A673 (cell line): ENCODE measurements around the gene GATA5. TPM values are rescaled to one million over a fixed set of nuclear protein-coding genes. Genes with fewer than 3 reads are reported as not detected.

Experiments
- BruUV-seq: library from RNA; stranded (reverse); fragments of 400-500 nt; replicated peaks from 2 replicates; lab custom pipeline; 2021; lab: Mats Ljungman, UMichigan
- CTCF ChIA-PET: fragments of 300-600 bp; sonication (Branson Sonifier 250); formaldehyde crosslinking; loops from one replicate; lab custom pipeline; 2022; ENCODE audit warnings: antibody characterized with exemption; lab: Charles Lee
- POLR2A ChIA-PET: fragments of 300-600 bp; sonication (Branson Sonifier 250); formaldehyde crosslinking; loops from one replicate; lab custom pipeline; 2022; ENCODE audit warnings: antibody characterized with exemption; ENCODE audit not compliant: low non-redundant PET; lab: Charles Lee
- DNase-seq: peaks from one replicate; pipeline ENCODE4 v3.0.0-alpha.2; 2015; ENCODE audit warnings: low spot score
- H3K27ac ChIP-seq: fragments of 200-600 bp; sonication (generic); 2 replicates; pipeline ENCODE4 v1.5.1; 2016; ENCODE audit warnings: mixed run types, low read depth, mild to moderate bottlenecking, mixed read lengths, antibody characterized with exemption, low read length; ENCODE audit not compliant: poor library complexity, severe bottlenecking
- H3K27me3 ChIP-seq: fragments of 200-600 bp; sonication (generic); replicated peaks from 2 replicates; pipeline ENCODE4 v1.6.1; 2017; ENCODE audit warnings: mixed run types, low read depth, mild to moderate bottlenecking, mixed read lengths, antibody characterized with exemption, low read length; ENCODE audit not compliant: insufficient read depth, poor library complexity
- H3K36me3 ChIP-seq: fragments of 200-600 bp; sonication (generic); 2 replicates; pipeline ENCODE4 v1.6.1; 2016; ENCODE audit warnings: mixed run types, mild to moderate bottlenecking, mixed read lengths, antibody characterized with exemption, low read length; ENCODE audit not compliant: insufficient read depth, poor library complexity, severe bottlenecking
- H3K4me1 ChIP-seq: fragments of 200-600 bp; sonication (generic); 2 replicates; pipeline ENCODE4 v1.6.1; 2017; ENCODE audit warnings: mixed run types, mild to moderate bottlenecking, mixed read lengths, antibody characterized with exemption, low read length; ENCODE audit not compliant: insufficient read depth, poor library complexity, severe bottlenecking
- H3K4me3 ChIP-seq: fragments of 200-600 bp; sonication (generic); 2 replicates; pipeline ENCODE4 v1.5.1; 2016; ENCODE audit warnings: low read depth, mixed run types, mild to moderate bottlenecking, mixed read lengths, low read length; ENCODE audit not compliant: poor library complexity, severe bottlenecking
- H3K9me3 ChIP-seq: fragments of 200-600 bp; sonication (generic); 2 replicates; pipeline ENCODE4 v1.6.1; 2016; ENCODE audit warnings: mixed run types, low read depth, mild to moderate bottlenecking, mixed read lengths, antibody characterized with exemption, low read length; ENCODE audit not compliant: poor library complexity, severe bottlenecking
- EZH2 ChIP-seq: fragments of 200-600 bp; sonication (generic); IDR thresholded peaks from 2 replicates; pipeline ENCODE4 v1.6.1; 2017; ENCODE audit warnings: borderline replicate concordance, low read depth, mild to moderate bottlenecking, mixed read lengths, antibody characterized with exemption, low read length; ENCODE audit not compliant: poor library complexity, severe bottlenecking
- intact Hi-C: fragments of 100-400 bp; cut with micrococcal nuclease; formaldehyde crosslinking; loops from one replicate; pipeline ENCODE4 v1.10.0; 2022; ENCODE audit not compliant: unreplicated experiment
- total RNA-seq: library from RNA; stranded (reverse); gene quantifications from 2 replicates; pipeline ENCODE4 v1.2.3, GENCODE V29; 2021
- TF ChIP-seq, protein P1 (sequence below): fragments of 300-800, 200-600 bp; sonication (generic); conservative IDR thresholded peaks from 2 replicates; pipeline ENCODE4 v1.5.1; 2017; ENCODE audit warnings: low read depth, mild to moderate bottlenecking, antibody characterized with exemption, low read length, moderate library complexity, mixed read lengths

Gene GATA5
- total RNA-seq, 1 experiment from 2014 or later = not detected

DNA sequence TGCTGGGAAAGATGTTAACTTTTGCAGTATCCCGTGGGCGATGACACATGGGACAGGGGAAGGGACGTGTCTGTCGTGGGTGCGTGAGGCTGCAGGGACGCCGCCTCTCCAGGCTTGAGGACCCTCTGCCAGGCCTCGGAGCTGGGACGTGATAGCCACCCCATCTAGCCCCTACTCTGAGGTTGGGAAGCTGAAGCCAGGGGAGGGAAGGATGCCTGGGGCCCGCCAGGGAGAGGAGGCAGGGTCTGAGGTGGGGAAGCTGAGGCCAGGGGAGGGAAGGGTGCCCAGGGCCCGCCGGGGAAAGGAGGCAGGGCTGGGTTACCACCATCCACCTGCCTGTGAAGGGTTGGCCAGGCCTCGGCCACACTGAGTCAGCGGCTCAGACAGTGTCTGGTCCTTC is 38.2 kb upstream of the GATA5 start:
- CTCF ChIA-PET = no interaction called here
- POLR2A ChIA-PET = no interaction called here

DNA sequence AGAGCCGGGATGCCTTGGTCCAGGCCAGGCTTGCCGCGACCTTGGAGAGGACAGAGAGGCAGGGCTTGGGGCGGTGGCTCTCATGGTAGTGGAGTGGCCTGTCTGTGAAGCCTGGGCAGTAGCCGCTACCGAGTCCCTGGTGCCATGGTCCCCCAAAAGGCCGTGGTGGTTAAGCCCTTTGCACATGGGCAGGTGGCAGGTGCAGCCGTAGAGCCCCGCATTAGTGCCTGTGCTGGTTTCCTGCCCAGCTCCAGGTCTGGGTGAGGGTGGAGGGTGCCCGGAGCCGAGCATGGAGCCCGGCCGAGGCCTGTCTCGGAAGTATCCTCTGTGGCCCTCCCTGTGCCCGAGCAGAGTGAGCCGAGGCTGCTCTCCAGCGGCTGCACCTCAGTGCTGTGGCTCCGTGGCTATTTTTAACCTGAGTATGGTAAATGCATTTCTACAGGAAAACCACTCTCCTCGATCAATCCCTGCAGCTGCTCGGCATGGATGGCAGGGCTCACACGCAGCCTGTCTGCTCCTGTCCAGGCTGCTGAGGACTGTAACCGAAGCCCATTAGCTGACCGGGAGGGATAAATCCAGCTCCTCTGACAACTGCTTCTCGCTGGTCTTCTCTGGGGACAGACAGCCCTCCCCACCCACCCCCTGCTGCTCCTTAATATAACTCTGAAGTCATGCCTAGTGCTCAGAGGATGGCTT is 36.3 kb upstream of the GATA5 start:
- TF ChIP-seq EZH2 = no peak
- TF ChIP-seq, protein P1, sequence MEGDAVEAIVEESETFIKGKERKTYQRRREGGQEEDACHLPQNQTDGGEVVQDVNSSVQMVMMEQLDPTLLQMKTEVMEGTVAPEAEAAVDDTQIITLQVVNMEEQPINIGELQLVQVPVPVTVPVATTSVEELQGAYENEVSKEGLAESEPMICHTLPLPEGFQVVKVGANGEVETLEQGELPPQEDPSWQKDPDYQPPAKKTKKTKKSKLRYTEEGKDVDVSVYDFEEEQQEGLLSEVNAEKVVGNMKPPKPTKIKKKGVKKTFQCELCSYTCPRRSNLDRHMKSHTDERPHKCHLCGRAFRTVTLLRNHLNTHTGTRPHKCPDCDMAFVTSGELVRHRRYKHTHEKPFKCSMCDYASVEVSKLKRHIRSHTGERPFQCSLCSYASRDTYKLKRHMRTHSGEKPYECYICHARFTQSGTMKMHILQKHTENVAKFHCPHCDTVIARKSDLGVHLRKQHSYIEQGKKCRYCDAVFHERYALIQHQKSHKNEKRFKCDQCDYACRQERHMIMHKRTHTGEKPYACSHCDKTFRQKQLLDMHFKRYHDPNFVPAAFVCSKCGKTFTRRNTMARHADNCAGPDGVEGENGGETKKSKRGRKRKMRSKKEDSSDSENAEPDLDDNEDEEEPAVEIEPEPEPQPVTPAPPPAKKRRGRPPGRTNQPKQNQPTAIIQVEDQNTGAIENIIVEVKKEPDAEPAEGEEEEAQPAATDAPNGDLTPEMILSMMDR = no peak
- H3K27me3 ChIP-seq = no peaks in the 10 kb centered on the region
- no peaks in the 10 kb centered on the region for H3K36me3 ChIP-seq
- BruUV-seq = no TSS peak
- H3K27ac ChIP-seq = no peak overlapping the region
- no peak for DNase-seq
- no peaks in the 10 kb centered on the region for H3K9me3 ChIP-seq
- ChIA-PET POLR2A (no interaction called here), CTCF (no interaction called here)
- H3K4me1 ChIP-seq = no peaks in the 10 kb centered on the region
- no peak overlapping the region for H3K4me3 ChIP-seq
- intact Hi-C loops = no loop called here

More for the DNA sequence above, 38.2 kb upstream of the GATA5 start:
- H3K27me3 ChIP-seq = no peaks in the 10 kb centered on the region
- no peaks in the 10 kb centered on the region for H3K4me1 ChIP-seq
- TF ChIP-seq, protein P1 = no peak
- no peak for TF ChIP-seq EZH2
- no peak overlapping the region for H3K4me3 ChIP-seq
- no peak overlapping the region for H3K27ac ChIP-seq
- no peaks in the 10 kb centered on the region for H3K9me3 ChIP-seq
- no TSS peak for BruUV-seq
- H3K36me3 ChIP-seq = no peaks in the 10 kb centered on the region
- intact Hi-C loops = no loop called here
- DNase-seq = no peak

DNA sequence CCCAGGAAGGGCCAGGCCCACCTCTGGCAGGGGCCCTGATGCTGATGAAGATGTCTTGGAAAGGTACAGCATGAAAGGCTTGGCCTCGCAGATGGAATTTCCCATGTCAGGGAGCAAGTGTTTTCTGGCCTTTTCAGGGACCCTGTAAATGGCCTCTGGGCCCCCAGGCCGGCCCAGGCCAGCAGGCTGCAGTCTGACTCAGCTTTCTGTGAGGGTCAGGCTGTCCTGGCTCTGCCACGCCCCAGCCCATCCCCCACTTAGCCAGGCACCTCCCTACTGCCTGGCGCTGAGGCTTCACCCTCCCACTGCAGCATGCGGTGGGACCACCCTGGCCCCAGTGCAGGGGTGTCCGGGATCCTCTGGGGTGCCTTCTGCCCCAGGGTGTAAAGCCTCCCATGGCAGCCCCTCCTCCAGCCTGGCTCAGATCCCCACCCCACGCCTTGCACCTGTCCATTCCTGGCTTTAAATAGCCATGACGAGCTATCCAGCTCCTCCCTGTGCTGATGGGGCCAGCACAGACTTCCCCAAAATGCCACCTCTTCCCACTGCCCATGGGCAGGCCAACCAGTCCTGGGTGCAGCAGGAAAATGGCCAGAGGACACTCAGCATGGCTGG is 35.6 kb upstream of the GATA5 start:
- POLR2A ChIA-PET = no interaction called here
- DNase-seq = no peak
- no TSS peak for BruUV-seq
- intact Hi-C loops = no loop called here
- Histone ChIP-seq H3K9me3 (no peaks in the 10 kb centered on the region), H3K4me3 (no peak overlapping the region), H3K27ac (no peak overlapping the region), H3K27me3 (no peaks in the 10 kb centered on the region), H3K36me3 (no peaks in the 10 kb centered on the region), H3K4me1 (no peaks in the 10 kb centered on the region)
- TF ChIP-seq, protein P1 = no peak
- TF ChIP-seq EZH2 = no peak
- CTCF ChIA-PET = no interaction called here
